ENCODE measurements around the gene UBE2O.

Gene UBE2O

DNA sequence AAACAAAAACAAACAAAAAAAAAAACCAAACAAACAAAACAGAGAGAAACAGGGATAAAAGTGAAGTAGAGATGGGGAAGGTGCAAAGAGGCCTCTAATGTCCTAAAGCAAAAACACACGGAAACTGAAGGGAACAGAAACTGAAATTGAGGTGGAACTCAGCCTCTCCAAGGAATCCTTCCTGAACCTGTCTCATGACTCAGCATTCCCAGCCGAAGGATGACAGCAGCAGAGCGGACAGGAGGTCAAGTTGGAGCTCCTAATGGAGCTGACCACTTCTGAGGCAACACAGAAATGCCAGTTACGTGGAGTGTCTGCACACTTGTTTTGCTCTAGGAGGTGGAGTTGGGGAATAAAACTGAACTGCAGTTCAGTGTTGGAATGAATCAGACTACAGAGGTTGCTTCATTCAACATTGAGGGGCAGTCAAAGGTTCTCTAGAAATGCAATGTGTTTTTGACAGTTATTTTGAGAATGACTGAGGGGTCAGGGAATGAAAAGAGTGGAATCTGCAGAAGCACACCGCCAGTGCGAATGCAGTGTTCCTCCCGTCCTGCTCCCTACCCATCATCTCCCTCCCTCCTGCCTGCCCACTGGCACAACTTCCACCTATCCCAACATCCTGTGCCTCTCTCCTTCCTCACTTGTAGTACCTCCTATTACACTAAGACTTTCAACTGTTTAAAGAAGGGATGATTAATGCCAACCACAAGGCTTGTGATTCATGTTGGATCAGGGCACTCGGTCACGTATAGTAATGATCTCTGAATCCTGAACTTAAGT is 6.3 kb downstream of the UBE2O start:
- Histone ChIP-seq H3K9ac (ENCODE audit: low read length) (no peak overlapping the region), H3K27me3 (ENCODE audit: insufficient read depth, low read length) (no peaks in the 10 kb centered on the region), H3K4me3 (ENCODE audit: low read depth, low read length) (no peak overlapping the region), H2BK12ac (ENCODE audit: low read length) (no peak overlapping the region), H3K4me1 (ENCODE audit: control insufficient read depth in 1 of 2, insufficient read depth in 2 of 2, low read length in 2 of 2) (peaks cover 9 to 14% of the 10 kb centered on the region in 2 experiments), H3K27ac (ENCODE audit: low read depth, low read length) (no peak overlapping the region), H3K79me2 (ENCODE audit: control insufficient read depth, insufficient read depth, low read length, poor library complexity) (no peaks in the 10 kb centered on the region), H4K91ac (ENCODE audit: low read depth, low read length) (no peak overlapping the region), H2AFZ (ENCODE audit: insufficient read depth, low read length, poor library complexity) (no peak overlapping the region), H3K14ac (ENCODE audit: low read length) (no peak overlapping the region), H3K23ac (ENCODE audit: low read length) (no peak overlapping the region), H3K18ac (ENCODE audit: low read length) (no peak overlapping the region), H2BK5ac (ENCODE audit: low read depth, low read length, poor library complexity) (no peak overlapping the region), H3K4me2 (ENCODE audit: low read length) (peak overlapping the region; percentile 30), H2BK120ac (ENCODE audit: insufficient read depth, low read length, poor library complexity) (no peak overlapping the region), H2AK5ac (ENCODE audit: low read length) (no peak overlapping the region), H4K8ac (ENCODE audit: low read depth, low read length) (no peak overlapping the region), H3K36me3 (ENCODE audit: control insufficient read depth in 1 of 2, insufficient read depth in 2 of 2, low read length in 2 of 2) (no peaks in the 10 kb centered on the region), H3K4ac (ENCODE audit: low read depth, low read length) (no peak overlapping the region), H3K9me3 (ENCODE audit: insufficient read depth, low read depth, low read length) (no peaks in the 10 kb centered on the region), H4K12ac (ENCODE audit: low read depth, low read length) (no peak overlapping the region), H3K79me1 (ENCODE audit: low read length) (no peaks in the 10 kb centered on the region)
- DNase-seq, result peak; percentile 82
- WGBS (ENCODE audit: extremely low coverage, insufficient coverage, insufficient read length), result no CpG with 5 or more reads among the region's 9 CpGs

DNA sequence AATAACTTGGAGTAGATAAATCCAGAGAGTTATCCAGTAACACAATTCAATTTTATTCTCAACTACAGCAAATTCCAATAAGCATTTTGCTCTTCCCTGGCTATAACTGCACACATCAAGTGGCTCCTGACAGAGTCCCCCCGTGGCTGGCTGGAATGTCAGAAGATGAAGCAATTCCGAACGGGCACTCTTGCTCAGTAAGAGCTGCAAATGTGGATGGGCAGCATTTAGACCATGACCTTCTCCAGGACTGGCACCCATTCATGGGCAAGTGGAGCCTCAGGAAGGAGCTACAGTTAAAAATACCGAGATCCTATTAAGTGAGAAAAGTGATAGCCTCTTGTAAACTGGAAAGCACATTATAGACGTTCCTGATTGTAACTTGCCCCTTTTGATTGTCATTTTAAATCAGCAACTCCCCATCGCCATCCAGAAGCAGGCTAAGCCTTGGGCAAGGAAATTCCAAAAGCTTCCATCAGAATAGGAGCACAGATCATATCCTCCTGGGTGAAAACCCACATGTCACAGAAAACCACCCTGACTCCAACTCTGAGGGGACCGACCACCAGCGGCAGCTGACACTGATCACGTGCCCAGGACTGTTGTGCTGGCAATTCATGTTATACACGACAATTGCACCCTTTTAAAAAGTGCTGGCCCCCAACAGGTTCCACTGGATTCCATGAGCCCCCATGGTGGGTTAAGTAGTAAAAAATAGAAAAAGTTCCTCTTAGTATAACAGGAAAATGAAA is 7.1 kb downstream of the UBE2O start:
- no CpG with 5 or more reads among the region's 10 CpGs for WGBS (ENCODE audit: extremely low coverage, insufficient coverage, insufficient read length)
- Histone ChIP-seq H3K4me3 (ENCODE audit: low read depth, low read length) (no peak overlapping the region), H3K9me3 (ENCODE audit: insufficient read depth, low read depth, low read length) (no peaks in the 10 kb centered on the region), H3K79me2 (ENCODE audit: control insufficient read depth, insufficient read depth, low read length, poor library complexity) (no peaks in the 10 kb centered on the region), H3K18ac (ENCODE audit: low read length) (no peak overlapping the region), H3K36me3 (ENCODE audit: control insufficient read depth in 1 of 2, insufficient read depth in 2 of 2, low read length in 2 of 2) (no peaks in the 10 kb centered on the region), H3K14ac (ENCODE audit: low read length) (no peak overlapping the region), H2AFZ (ENCODE audit: insufficient read depth, low read length, poor library complexity) (no peak overlapping the region), H2BK5ac (ENCODE audit: low read depth, low read length, poor library complexity) (no peak overlapping the region), H3K79me1 (ENCODE audit: low read length) (no peaks in the 10 kb centered on the region), H3K27me3 (ENCODE audit: insufficient read depth, low read length) (no peaks in the 10 kb centered on the region), H2BK120ac (ENCODE audit: insufficient read depth, low read length, poor library complexity) (no peak overlapping the region), H3K23ac (ENCODE audit: low read length) (no peak overlapping the region), H2BK12ac (ENCODE audit: low read length) (no peak overlapping the region), H2AK5ac (ENCODE audit: low read length) (no peak overlapping the region), H3K9ac (ENCODE audit: low read length) (no peak overlapping the region), H3K4me1 (ENCODE audit: control insufficient read depth in 1 of 2, insufficient read depth in 2 of 2, low read length in 2 of 2) (peaks cover 9 to 14% of the 10 kb centered on the region in 2 experiments), H4K12ac (ENCODE audit: low read depth, low read length) (no peak overlapping the region), H3K27ac (ENCODE audit: low read depth, low read length) (no peak overlapping the region), H3K4me2 (ENCODE audit: low read length) (peak overlapping the region; percentile 14), H3K4ac (ENCODE audit: low read depth, low read length) (peak overlapping the region; percentile 34), H4K8ac (ENCODE audit: low read depth, low read length) (no peak overlapping the region), H4K91ac (ENCODE audit: low read depth, low read length) (no peak overlapping the region)
- no peak for DNase-seq

DNA sequence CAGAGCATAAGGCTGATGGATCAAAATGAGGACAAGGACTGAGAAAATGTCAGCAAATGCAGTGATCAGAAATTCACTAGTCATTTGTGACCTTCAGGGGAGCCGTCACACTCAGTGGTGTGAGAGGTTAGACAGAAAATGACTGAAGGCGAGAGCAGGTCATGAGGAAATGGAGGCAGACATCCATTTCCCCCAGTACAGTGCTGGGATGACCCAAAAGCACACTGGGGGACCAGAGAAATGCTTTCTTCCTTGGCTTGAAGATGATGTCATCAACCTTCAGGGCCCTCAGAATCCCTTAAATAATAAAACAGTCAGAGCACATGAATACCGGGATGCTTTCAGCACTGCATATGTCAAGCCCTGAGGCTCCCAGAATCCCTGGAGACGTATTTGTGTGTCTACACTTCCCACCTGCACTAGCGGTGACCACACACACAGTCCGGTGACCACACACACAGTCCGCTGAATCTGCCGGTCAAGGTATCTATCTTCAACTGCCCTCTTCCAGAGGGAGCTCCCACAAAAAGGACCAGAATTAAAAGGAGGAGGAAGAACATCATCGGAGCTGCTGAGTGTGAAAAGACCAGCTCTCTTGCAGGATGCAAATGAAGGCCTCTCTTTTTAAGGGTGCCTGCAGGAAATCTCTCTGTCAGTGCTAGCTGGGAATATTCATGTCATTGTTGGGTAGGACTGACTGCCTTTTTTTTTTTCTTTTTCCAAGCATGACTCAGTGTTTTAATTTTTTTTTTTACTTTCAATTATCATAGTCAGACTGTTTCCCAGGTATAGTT is 8.2 kb downstream of the UBE2O start:
- DNase-seq, result no peak
- H3K27ac ChIP-seq (ENCODE audit: low read depth, low read length), result no peak overlapping the region
- no peak overlapping the region for H3K4me2 ChIP-seq (ENCODE audit: low read length)
- no CpG with 5 or more reads among the region's 9 CpGs for WGBS (ENCODE audit: extremely low coverage, insufficient coverage, insufficient read length)
- H2BK12ac ChIP-seq (ENCODE audit: low read length), result no peak overlapping the region
- H2BK5ac ChIP-seq (ENCODE audit: low read depth, low read length, poor library complexity), result no peak overlapping the region
- no peak overlapping the region for H3K4me3 ChIP-seq (ENCODE audit: low read depth, low read length)
- H4K8ac ChIP-seq (ENCODE audit: low read depth, low read length), result no peak overlapping the region
- no peaks in the 10 kb centered on the region for H3K36me3 ChIP-seq (ENCODE audit: control insufficient read depth in 1 of 2, insufficient read depth in 2 of 2, low read length in 2 of 2)
- H3K79me1 ChIP-seq (ENCODE audit: low read length), result no peaks in the 10 kb centered on the region
- H3K79me2 ChIP-seq (ENCODE audit: control insufficient read depth, insufficient read depth, low read length, poor library complexity), result no peaks in the 10 kb centered on the region
- no peak overlapping the region for H3K14ac ChIP-seq (ENCODE audit: low read length)
- peaks cover 9 to 14% of the 10 kb centered on the region in 2 experiments for H3K4me1 ChIP-seq (ENCODE audit: control insufficient read depth in 1 of 2, insufficient read depth in 2 of 2, low read length in 2 of 2)
- no peaks in the 10 kb centered on the region for H3K9me3 ChIP-seq (ENCODE audit: insufficient read depth, low read depth, low read length)
- H4K12ac ChIP-seq (ENCODE audit: low read depth, low read length), result no peak overlapping the region
- no peak overlapping the region for H2AK5ac ChIP-seq (ENCODE audit: low read length)
- H2AFZ ChIP-seq (ENCODE audit: insufficient read depth, low read length, poor library complexity), result no peak overlapping the region
- no peak overlapping the region for H3K4ac ChIP-seq (ENCODE audit: low read depth, low read length)
- no peak overlapping the region for H3K9ac ChIP-seq (ENCODE audit: low read length)
- no peak overlapping the region for H4K91ac ChIP-seq (ENCODE audit: low read depth, low read length)
- no peak overlapping the region for H2BK120ac ChIP-seq (ENCODE audit: insufficient read depth, low read length, poor library complexity)
- H3K18ac ChIP-seq (ENCODE audit: low read length), result no peak overlapping the region
- H3K27me3 ChIP-seq (ENCODE audit: insufficient read depth, low read length), result no peaks in the 10 kb centered on the region
- no peak overlapping the region for H3K23ac ChIP-seq (ENCODE audit: low read length)
